HG03565 (cell line): ENCODE measurements around the gene OPCML.

ENCODE experiments used
- ATAC-seq: cut with Tn5 transposase; IDR thresholded peaks from one replicate; pipeline ENCODE4 v1.9.1; 2021; ENCODE audit warnings: mild to moderate bottlenecking, moderate library complexity; ENCODE audit not compliant: unreplicated experiment

Gene OPCML

DNA sequence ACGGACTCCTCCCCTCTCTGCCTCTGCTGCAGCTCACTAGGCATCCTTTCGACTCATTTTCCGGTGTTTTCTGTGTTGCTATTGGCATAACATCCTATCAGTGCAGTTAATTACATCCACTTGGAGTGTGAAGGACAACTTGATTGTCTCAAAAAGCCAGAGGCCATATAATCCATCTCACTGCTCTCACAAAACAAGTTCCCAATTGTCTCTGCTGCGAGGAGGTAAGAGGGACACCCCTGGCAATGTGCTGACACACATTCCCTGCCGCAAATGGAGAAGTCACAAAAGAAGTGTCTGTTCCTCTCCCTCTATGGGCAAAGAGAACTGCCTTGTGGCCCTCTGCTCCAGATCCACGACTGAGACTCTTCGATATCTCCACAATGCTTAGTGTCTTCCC is 618.4 kb downstream of the OPCML start:
- ATAC-seq = no peak

DNA sequence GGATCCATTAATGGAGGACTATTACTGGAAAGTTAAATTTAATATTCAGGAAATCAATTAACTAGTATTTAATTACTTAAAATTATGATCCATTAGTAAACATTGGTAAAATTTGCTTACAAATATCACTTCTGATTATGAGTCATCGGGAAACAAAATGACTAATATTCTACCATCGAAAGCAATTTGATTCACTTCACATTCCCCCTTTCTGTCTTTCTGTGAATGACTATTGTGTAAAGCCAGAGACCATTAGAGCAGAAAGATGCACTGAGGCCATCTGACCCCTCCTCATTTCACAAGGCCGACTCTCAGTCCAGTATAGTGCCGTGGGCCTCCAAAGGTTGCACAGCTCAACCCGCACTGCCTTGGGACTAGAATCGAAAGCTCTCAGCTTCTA is 619.0 kb downstream of the OPCML start:
- no peak for ATAC-seq

DNA sequence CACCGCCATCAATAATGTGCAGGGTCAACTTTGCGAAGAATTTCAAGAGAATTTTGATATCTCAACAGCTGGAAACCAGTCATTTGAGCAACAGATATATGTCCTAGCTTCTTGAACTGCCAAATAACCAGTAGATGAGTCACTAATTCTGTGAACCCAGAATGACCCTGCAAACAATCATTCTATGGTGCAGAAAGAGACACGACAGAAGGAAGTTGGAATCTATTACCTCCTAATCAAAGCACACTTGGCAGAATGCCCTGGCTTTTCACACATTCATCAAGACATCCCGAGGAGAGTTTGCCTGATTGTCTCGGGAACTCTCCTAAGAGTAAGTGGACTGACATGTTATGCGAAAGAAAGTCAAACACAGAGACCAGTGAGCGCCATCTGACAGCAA is 621.1 kb downstream of the OPCML start:
- no peak for ATAC-seq

DNA sequence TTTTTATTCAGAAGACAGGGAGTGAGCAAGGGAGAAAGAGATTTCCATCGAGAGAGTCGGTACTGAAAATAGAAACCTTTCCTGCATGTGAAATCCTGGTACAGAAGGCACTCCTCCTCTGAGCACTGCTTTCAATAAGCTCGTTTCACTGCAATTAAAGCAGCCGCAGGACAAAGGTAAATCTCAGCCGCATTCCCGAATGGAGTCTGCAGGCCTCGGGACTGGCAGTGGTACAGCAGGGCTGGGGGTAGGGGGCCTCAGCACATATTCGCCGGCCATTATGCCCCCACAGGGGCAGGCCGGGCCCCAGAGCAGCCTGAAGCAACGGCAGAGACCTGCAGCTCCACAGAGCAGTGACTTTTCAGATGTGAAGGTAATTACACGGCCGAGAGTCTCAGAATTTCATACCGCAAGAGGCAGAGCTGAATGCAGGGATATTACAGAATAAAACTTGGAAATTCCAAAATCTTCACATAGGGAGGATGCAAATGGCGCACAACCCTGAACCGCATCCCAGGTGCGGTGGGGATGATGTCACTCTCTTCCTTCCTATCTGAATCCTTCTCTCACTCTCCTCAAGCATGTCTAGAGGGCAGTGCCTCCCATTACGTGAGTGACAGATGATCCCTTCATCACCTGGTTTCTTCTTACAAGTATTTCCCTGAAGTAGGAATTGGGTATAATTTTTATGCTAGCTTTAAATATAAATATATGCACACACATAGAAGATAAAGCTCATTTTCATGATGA is 622.1 kb downstream of the OPCML start:
- ATAC-seq = no peak

DNA sequence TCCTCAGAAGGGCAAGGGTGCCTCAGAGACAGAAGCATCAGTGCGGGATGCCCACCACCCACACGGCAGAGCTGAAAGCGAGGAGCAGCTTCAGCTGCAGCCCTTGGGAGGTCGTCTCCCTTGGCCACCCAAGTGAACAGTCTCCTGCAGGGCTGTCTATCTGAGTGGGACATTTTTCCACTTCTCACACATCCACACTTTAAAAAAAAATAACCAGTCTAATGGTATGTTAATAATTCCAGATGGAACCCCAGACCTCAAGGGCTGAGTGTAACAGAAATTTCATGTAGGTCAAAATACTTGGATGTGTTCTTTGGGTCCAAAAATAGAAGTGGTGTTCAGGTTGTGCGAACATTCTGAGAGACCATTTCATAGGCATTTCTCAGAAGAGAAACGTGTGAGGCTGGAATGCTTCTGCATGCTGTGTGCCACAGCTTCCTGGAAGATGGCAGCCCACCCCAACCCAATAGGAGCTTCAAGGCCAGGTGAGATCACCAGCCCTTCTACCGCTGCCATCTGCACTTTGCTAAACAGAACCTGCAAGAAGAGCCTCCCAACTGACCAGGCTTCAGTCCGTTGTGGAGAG is 623.2 kb downstream of the OPCML start:
- ATAC-seq = no peak

DNA sequence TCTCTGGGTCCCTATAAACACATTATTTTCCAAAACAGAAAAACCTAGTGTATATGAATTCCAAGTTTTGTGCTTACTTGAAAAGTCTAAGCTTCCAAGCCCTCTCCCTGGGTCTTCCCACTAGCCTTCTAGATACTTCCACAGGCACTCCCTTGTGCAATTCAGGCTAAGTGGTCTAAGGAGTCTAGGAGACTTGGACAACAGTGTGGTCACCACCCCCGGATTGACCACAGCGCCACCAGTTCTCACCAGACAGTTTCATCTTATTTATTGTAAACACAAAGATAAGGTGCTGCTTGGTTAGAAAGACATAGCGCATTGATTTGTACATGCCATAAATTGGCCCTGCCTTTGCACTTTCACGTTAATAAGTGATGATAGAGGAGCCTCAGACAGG is 623.9 kb downstream of the OPCML start:
- no peak for ATAC-seq

DNA sequence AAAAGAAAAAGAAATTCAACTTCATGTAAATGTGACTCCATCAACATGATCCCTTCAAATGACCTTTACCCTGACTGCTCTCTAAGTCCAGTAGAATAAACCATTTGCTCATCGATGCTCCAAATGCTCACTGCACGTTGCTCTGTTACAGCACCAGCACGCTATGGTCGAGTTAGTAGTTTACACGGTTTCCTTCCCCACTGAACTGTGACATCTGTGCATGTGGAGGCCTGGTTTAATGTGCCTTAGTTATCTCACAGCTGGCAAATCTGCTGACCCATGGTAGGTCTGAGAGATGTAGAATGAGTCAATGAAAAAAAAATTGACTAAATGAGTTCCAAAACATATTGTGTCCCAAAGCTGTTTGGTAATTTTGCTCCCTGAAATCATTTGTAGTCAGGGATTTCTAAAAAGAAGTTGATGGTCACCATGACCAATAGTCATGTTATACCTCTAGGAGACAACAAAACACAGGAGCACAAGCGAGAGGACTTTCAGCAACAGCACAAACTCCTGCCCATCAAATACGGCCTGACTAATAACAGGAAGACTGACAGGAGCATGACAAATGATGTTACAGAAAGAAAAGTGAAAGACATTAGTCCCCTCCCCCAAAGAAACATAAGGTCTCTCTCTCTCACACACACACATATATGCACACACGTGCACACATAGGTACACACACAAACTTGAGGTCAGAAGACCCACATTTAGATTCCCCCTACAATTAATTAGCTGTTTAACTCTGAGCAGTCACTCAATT is 624.5 kb downstream of the OPCML start:
- no peak for ATAC-seq

DNA sequence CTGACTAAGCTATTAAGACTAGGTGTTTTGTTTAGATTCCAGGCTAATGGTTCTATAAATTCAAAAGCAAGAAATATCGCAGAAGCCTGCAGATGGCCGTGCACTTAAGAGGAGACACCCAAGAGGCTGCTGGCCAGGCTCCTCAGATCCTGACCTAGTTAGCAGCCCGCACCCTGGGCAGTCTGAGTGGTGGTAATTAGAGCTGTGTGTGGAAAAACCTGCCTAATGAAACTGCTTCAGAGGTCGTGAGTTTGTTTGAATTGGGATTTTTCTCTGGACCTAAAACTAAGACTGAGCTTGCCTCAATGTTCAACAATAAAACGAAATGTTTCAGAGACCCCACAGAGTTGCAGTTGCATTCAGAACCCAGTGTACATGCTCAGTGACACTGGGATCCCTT is 627.7 kb downstream of the OPCML start:
- no peak for ATAC-seq

DNA sequence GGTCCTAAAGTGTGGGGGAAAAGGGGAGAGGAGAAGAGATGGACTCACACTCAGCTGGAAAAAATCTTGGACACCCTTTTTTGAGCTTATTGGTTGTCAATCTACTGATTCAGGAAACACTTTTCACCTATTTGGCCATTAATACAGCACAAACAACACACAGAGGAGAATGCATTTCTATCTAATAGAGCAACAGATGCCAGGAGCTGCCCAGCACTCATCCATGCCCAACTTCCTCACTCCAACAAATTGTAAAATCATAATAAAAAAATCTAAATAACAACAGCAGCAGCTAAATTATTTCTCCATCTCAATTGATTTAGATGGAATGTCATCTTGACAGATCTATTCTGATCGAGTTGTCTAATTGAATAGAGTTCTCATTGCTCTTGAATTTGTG is 628.2 kb downstream of the OPCML start:
- no peak for ATAC-seq

DNA sequence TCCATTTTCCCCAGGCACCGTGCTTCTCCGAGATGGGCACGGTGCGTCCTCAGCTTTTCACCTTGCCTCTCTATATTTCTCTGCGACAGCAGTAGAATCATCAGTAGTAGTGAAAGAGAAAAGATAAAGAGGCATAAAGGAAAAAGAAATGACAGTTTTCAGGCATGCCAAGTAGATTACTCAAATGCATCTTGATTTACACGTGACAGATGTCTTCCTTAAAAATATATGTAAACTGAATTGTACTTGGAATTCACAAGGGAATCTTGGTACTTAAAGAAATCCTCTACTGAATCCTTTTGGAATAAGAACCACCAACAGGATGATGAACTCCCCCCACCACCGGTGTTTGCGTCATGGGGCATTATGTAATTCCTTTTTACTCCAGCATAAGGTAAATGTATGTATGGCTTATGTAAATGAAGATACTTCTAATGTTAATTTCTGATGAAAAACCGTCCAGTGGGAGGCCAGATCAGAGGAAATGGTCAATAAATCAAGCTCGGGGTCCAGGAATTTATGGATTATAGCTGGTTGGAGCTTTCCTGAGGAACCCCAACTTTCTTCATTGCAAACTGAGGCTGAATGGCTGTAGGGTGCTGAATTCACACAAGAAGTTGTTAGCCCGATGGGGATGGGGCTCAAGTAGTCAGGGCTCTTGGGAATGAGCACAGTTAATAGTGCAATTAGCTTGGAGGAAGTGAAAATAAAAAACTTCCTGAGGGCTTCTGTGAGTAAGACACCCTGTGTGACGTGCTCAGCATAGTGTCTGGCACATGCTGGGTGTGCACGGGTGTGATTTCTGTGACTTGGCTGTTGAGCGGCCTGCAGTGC is 630.4 kb downstream of the OPCML start:
- ATAC-seq = no peak

DNA sequence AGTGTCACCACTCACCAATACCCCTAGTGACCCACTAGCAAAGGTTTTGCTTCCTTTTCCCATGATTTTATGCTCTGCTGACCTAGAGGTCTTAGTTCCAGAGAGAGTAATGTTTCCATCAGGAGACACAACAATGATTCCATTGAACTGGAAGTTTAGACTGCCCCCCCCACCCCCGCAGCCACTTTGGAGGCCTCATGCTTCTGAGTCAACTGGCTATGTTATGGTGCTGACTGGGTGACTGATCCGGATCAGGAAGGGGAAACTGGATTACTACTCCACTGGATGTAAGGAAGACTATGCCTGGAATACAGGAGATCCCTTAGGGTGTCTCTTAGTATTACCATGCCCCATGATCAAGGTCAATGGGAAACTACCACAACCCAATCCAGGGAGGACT is 633.6 kb downstream of the OPCML start:
- no peak for ATAC-seq

DNA sequence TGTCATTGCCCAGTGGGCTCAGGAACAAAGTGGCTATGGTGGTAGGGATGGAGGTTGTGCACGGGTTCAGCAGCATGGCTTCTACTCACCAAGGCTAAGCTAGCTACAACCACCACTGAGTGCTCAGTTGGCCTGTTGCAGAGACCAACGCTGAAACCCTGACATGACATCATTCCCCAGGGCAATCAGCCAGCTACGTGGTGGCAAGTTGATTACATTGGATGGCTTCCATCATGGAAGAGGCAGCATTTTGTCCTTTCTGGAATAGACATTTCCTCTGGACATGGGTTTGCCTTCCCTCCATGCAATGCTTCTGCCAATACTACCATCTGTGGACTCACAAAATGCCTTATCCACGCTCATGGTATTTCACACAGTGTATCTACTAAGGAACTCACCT is 634.3 kb downstream of the OPCML start:
- ATAC-seq = no peak

DNA sequence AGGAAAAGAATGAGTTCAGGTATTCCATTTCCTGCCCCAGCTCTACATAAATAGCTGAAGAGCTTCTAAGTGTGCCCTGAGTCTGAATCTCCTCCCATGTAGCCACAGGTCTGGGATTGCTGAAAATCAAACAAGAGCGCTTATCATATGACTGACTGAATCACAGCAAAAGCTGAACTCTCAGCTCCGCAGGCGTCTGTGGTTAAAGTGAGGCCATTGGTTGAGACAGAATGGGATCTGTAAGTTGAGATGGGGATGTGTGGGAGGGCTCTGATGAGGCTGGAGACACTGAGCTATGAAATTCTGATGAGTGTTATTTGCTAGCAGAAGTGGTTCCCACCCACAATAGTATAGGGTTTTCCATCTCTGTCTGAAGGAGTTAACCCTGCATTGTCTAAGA is 637.0 kb downstream of the OPCML start:
- no peak for ATAC-seq

DNA sequence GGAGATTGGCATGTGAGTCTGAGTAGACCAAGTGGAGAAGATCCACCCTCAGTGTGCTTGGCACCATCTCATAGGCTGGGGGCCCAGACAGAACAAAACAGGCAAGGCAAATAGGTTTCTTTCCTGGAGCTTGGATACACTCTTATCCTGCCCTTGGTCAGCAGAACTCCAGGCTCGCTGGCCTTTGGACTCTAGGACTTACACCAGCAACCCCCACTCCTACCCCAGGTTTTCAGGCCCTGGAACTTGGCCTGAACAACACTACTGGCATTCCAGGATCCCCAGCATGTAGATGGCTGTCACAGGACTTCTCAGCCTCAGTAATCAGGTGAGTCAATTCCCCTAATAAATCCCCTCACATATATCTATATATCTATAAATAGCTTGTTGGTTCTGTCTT is 637.7 kb downstream of the OPCML start:
- no peak for ATAC-seq

DNA sequence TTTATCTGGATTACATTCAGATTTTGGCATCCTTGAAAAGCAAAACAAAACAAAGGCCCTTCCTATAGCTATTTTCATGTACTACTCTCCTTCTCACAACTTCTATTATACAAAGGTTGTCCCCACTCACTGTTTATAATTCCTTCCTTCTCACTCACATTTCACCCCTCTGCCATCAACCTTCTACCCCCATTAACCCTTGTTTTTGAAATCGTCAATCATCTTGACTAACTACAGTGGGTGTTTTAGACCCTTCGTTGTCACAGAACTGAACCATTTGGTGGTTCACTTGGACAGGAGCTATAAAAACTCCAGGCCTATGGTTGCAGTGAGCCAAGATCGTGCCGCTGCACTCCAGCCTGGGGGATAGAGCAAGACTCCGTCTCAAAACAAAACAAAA is 639.4 kb downstream of the OPCML start:
- no peak for ATAC-seq

DNA sequence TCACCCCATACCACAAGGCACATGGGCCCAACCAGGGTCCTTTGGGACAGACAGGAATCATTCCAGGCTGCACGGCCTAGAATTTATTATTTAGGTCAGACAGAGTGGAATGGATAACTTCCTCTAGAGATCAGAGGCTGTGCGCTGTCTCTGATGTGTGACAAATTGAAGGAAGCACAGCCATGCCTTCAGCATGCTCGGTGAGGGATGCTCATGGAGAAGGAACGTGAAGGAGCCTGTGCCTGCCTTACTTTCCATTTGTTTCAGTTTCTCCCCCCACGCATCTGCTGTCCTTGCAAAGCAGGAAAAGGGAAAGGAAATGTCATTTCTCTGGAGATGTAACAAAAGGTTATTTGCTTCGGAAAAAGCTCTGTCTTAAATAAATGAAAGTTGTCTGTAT is 644.1 kb downstream of the OPCML start:
- ATAC-seq = no peak

DNA sequence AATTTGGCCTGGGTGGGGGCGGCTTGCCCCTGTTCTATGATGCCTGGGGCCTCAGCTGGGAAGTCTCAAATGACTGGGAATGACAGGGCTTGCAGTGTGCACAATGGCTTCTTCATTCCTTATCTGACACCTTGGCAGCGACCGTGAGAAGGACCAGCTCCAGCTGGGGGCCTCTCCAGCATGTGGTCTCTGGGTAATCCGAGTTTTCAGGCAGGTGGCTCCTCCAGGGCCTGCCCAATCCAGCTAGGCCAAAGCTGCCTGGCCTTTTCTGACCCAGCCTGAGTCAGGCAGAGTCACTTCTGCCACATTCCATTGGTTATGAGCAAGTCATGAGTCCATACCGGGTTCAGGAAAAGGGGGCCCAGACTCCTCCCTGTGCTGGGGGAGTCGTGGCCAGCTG is 646.0 kb downstream of the OPCML start:
- no peak for ATAC-seq

DNA sequence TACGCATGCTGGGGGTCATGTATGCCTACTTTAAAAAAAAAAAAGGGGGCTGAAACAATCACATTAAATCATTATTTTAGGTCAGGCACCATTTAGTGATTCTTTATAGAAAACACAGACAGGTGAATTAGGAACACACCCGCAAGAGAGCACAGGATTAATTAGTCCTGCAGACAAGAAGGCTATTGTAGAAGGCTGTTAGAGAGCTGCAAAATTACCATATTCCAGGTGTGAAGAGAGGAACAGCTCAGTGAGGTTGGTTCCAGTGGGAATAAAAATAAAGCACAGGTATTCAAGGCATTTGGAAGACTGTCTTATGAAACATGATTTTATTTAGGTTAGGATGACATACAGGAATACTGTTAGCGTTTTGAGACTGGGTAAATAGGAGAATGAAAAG is 649.1 kb downstream of the OPCML start:
- no peak for ATAC-seq

DNA sequence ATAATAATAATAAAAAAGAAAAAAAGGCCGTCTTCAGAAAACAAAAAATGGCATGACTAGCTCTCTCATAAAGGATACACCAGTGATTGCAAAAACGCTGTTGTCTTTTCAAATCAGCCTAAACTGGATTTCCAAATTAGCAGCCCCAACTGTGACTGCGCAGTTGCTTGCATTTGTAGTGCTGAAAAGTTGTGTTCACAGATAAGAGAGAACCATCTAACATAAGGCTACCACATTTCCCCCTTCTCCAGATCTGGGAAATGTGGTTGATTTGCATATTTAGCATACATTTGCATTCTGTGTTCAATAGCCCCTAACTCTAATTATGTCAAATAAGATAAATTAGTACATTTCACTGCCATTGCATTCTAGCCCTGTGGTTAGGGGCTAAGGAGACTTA is 650.7 kb downstream of the OPCML start:
- no peak for ATAC-seq

DNA sequence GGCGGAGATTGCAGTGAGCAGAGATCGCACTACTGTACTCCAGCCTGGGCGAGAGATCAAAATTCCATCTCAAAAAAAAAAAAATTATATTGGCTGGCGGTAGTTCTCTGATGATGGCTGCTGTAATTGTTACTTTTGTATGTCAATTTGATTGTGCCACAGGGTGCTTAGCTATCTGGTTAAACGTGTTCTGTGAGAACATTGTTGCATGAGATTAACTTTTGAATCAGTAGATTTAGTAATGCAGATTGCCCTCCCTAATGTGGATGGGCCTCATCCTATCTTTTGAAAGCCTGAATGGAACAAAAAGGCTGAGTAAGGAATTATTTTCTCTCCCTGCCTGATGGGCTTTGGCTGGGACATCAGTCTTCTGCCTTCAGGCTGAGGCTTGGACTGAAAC is 654.2 kb downstream of the OPCML start:
- no peak for ATAC-seq

DNA sequence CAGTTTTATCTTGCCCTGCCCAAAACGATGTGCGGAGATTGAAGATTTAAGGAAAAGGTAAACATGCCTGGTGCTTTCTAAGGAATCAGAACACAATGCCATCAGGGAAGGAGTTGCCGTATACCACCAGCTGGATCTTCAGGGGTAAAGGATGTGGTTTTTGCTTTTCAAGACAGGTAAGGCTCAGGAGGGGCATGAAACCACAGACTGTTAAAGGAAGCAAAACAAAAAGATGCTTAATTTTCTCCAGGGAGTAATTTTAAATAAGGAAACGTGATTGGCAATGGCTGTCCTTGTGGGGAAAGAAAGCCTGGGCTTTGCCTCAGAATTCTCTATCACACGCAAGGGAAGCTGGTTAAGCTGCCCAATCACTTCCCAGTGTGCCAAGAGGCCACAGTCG is 655.6 kb downstream of the OPCML start:
- no peak for ATAC-seq
